NB4 (cell line): ENCODE data around the gene KIAA1671.

Experiments used
- DNase-seq: peaks from one replicate; pipeline ENCODE4 v3.0.0; 2010; ENCODE audit warnings: low read depth
- H3K4me3 ChIP-seq: one replicate; pipeline ENCODE4 v1.5.1; 2011; ENCODE audit warnings: mild to moderate bottlenecking, low read depth, low read length, moderate library complexity
- MAX ChIP-seq: IDR thresholded peaks from 2 replicates; pipeline ENCODE4 v1.6.1; 2011; ENCODE audit warnings: low read depth, low read length
- MYC ChIP-seq: IDR thresholded peaks from 2 replicates; pipeline ENCODE4 v1.6.1; 2011; ENCODE audit warnings: low read depth, low read length
- POLR2A ChIP-seq: IDR thresholded peaks from 2 replicates; pipeline ENCODE4 v1.6.1; 2011; ENCODE audit warnings: mild to moderate bottlenecking; ENCODE audit not compliant: insufficient read length; ENCODE audit errors: extremely low read depth
- TF ChIP-seq, protein P1 (sequence below): IDR thresholded peaks from one replicate; pipeline ENCODE4 v1.5.1; 2012; ENCODE audit warnings: low read depth, low read length

KIAA1671 gene

GRCh38 chr22:25207553-25208157 lies 255.1 kb downstream of the KIAA1671 start:
- TF ChIP-seq MAX: no peak
- no peak for TF ChIP-seq POLR2A
- TF ChIP-seq, protein P1, sequence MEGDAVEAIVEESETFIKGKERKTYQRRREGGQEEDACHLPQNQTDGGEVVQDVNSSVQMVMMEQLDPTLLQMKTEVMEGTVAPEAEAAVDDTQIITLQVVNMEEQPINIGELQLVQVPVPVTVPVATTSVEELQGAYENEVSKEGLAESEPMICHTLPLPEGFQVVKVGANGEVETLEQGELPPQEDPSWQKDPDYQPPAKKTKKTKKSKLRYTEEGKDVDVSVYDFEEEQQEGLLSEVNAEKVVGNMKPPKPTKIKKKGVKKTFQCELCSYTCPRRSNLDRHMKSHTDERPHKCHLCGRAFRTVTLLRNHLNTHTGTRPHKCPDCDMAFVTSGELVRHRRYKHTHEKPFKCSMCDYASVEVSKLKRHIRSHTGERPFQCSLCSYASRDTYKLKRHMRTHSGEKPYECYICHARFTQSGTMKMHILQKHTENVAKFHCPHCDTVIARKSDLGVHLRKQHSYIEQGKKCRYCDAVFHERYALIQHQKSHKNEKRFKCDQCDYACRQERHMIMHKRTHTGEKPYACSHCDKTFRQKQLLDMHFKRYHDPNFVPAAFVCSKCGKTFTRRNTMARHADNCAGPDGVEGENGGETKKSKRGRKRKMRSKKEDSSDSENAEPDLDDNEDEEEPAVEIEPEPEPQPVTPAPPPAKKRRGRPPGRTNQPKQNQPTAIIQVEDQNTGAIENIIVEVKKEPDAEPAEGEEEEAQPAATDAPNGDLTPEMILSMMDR: no peak
- TF ChIP-seq MYC: no peak
- H3K4me3 ChIP-seq: no peak overlapping the region
- no peak for DNase-seq

GRCh38 chr22:25208328-25208727 lies 255.8 kb downstream of the KIAA1671 start:
- H3K4me3 ChIP-seq: no peak overlapping the region
- TF ChIP-seq MYC: no peak
- TF ChIP-seq, protein P1: no peak
- no peak for TF ChIP-seq POLR2A
- no peak for TF ChIP-seq MAX
- no peak for DNase-seq

GRCh38 chr22:25208743-25209505 lies 256.4 kb downstream of the KIAA1671 start:
- DNase-seq: no peak
- no peak overlapping the region for H3K4me3 ChIP-seq
- TF ChIP-seq, protein P1: no peak
- TF ChIP-seq MYC: no peak
- no peak for TF ChIP-seq MAX
- no peak for TF ChIP-seq POLR2A

- TF ChIP-seq MYC: no peak
- no peak for TF ChIP-seq POLR2A
- TF ChIP-seq, protein P1: no peak
- no peak for TF ChIP-seq MAX
- DNase-seq: no peak
- H3K4me3 ChIP-seq: no peak overlapping the region
Observed at GRCh38 chr22:25210793-25211192, 258.3 kb downstream of the KIAA1671 start.

DNA sequence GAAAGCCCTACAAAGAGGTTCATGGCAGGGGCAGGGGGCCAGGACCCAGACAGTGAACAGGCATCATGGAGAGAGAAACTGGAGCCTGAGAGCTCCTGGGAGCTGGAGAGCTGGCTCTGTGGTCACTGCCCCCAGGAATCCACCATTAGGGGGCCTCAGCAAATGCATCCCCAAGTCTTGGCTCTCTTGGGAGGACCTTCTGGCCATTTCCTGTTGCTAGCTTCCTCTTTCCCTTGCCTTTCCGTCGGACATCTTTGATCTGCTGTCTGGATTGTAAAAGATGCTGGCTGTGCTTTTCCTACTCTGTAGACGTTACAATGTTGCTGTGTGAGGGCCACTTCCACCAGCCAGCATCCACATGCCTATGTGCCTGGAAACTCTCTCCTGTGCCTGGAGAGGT lies 259.8 kb downstream of the KIAA1671 start:
- TF ChIP-seq MAX (no peak), POLR2A (no peak), MYC (no peak)
- TF ChIP-seq, protein P1: no peak
- H3K4me3 ChIP-seq: no peak overlapping the region
- peak; percentile 28 for DNase-seq
